Osteocyte (in vitro differentiated cells): ENCODE measurements around the gene TAC3. TPM values are rescaled to one million over a fixed set of nuclear protein-coding genes. Genes with fewer than 3 reads are reported as not detected.

Experiments
- DNase-seq: peaks from one replicate; pipeline ENCODE4 v3.0.0; 2021; ENCODE audit warnings: mixed read lengths; ENCODE audit not compliant: unreplicated experiment; ENCODE audit errors: extremely low spot score
- H3K27ac Mint-ChIP-seq: one replicate; pipeline ENCODE4 v1.8.0; 2021; ENCODE audit warnings: mild to moderate bottlenecking, mixed read lengths; ENCODE audit not compliant: unreplicated experiment
- H3K27me3 Mint-ChIP-seq: one replicate; pipeline ENCODE4 v1.8.0; 2021; ENCODE audit warnings: mixed read lengths; ENCODE audit not compliant: unreplicated experiment
- H3K36me3 Mint-ChIP-seq: one replicate; pipeline ENCODE4 v1.8.0; 2021; ENCODE audit warnings: mixed read lengths; ENCODE audit not compliant: unreplicated experiment
- H3K4me1 Mint-ChIP-seq: one replicate; pipeline ENCODE4 v1.8.0; 2021; ENCODE audit warnings: mixed read lengths; ENCODE audit not compliant: unreplicated experiment
- H3K4me3 Mint-ChIP-seq: one replicate; pipeline ENCODE4 v1.8.0; 2021; ENCODE audit warnings: mild to moderate bottlenecking, moderate library complexity, mixed read lengths; ENCODE audit not compliant: unreplicated experiment
- H3K9me3 Mint-ChIP-seq: one replicate; pipeline ENCODE4 v1.8.0; 2021; ENCODE audit warnings: mixed read lengths; ENCODE audit not compliant: unreplicated experiment
- CTCF ChIP-seq: fragments of 200-600 bp; sonication (generic); IDR thresholded peaks from 2 replicates; pipeline ENCODE4 v1.5.0; 2021; ENCODE audit warnings: antibody characterized with exemption, mild to moderate bottlenecking, moderate library complexity
- total RNA-seq: library from RNA; stranded (reverse); gene quantifications from 2 replicates; pipeline ENCODE4 v1.2.1, GENCODE V29; 2021

The TAC3 gene
- total RNA-seq, 1 donor from 2014 or later: not detected

- DNase-seq: no peak
- peaks cover 3% of the 10 kb centered on the region for H3K4me1 Mint-ChIP-seq
Measured at GRCh38 chr12:57051011-57051410, 34.7 kb upstream of the TAC3 start.

GRCh38 chr12:57049890-57050289, 33.6 kb upstream of the TAC3 start, which contains the start of gene MYO1A:
Gene MYO1A (minus strand): TSS chr12:57050129. CDS start chr12:57048323, 1,806 bp downstream.
- H3K27me3 Mint-ChIP-seq: peaks cover 11% of the 10 kb centered on the region
- TF ChIP-seq CTCF: no peak

More at GRCh38 chr12:57051011-57051410, 34.7 kb upstream of the TAC3 start:
- Mint-ChIP-seq H3K36me3 (peaks cover 5% of the 10 kb centered on the region), H3K9me3 (no peaks in the 10 kb centered on the region), H3K27ac (no peak overlapping the region), H3K4me3 (no peak overlapping the region), H3K27me3 (peaks cover 11% of the 10 kb centered on the region)
- TF ChIP-seq CTCF: no peak

GRCh38 chr12:57049119-57049446, 32.8 kb upstream of the TAC3 start:
- no peak for TF ChIP-seq CTCF
- no peak overlapping the region for H3K4me3 Mint-ChIP-seq

More at GRCh38 chr12:57049890-57050289, 33.6 kb upstream of the TAC3 start, which contains the start of gene MYO1A:
- Mint-ChIP-seq H3K27ac (no peak within 1 kb of the TSS), H3K4me3 (no peak within 1 kb of the TSS), H3K9me3 (no peaks in the 10 kb centered on the region), H3K4me1 (peaks cover 3% of the 10 kb centered on the region), H3K36me3 (peaks cover 5% of the 10 kb centered on the region)
- no peak for DNase-seq

GRCh38 chr12:57048423-57049118, 32.2 kb upstream of the TAC3 start:
- no peak overlapping the region for H3K27ac Mint-ChIP-seq
- no peak for DNase-seq
- peaks cover 3% of the 10 kb centered on the region for H3K4me1 Mint-ChIP-seq
- TF ChIP-seq CTCF: no peak
- no peaks in the 10 kb centered on the region for H3K9me3 Mint-ChIP-seq
- H3K27me3 Mint-ChIP-seq: peaks cover 15% of the 10 kb centered on the region
- no peak overlapping the region for H3K4me3 Mint-ChIP-seq
- no peaks in the 10 kb centered on the region for H3K36me3 Mint-ChIP-seq

More at GRCh38 chr12:57049119-57049446, 32.8 kb upstream of the TAC3 start:
- Mint-ChIP-seq H3K27me3 (peaks cover 11% of the 10 kb centered on the region), H3K9me3 (no peaks in the 10 kb centered on the region), H3K27ac (no peak overlapping the region), H3K4me1 (peaks cover 3% of the 10 kb centered on the region), H3K36me3 (peaks cover 3% of the 10 kb centered on the region)
- no peak for DNase-seq

GRCh38 chr12:57047981-57048380, 31.7 kb upstream of the TAC3 start:
- H3K4me1 Mint-ChIP-seq: peaks cover 3% of the 10 kb centered on the region
- no peaks in the 10 kb centered on the region for H3K9me3 Mint-ChIP-seq
- H3K27ac Mint-ChIP-seq: no peak overlapping the region
- no peak for DNase-seq
- no peaks in the 10 kb centered on the region for H3K36me3 Mint-ChIP-seq
- no peak for TF ChIP-seq CTCF
- H3K27me3 Mint-ChIP-seq: peaks cover 20% of the 10 kb centered on the region
- H3K4me3 Mint-ChIP-seq: no peak overlapping the region
